HepG2 (cell line): ENCODE results near the gene ADPRH. TPM values are rescaled to one million over a fixed set of nuclear protein-coding genes. Genes with fewer than 3 reads are reported as not detected.

ENCODE experiments used
- ATAC-seq: fragments of 200-7000 bp; cut with Tn5 transposase; 3 replicates; pipeline ENCODE4 v1.9.1; 2020; ENCODE audit warnings: mild to moderate bottlenecking, moderate library complexity
- BruUV-seq: library from RNA; stranded (reverse); fragments of 400-500 nt; replicated peaks from 2 replicates; lab custom pipeline; 2021; lab: Mats Ljungman, UMichigan
- CTCF ChIA-PET: fragments of 300-600 bp; formaldehyde crosslinking; extraction: SDS; loops from one replicate; lab custom pipeline; 2021; ENCODE audit warnings: low total read pairs, inconsistent platforms, low intra/inter-chr PET ratio; lab: Yijun Ruan, JAX
- POLR2A ChIA-PET: fragments of 350-600 bp; sonication (Branson Sonifier 250); formaldehyde crosslinking; loops from one replicate; lab custom pipeline; 2020; ENCODE audit warnings: antibody characterized with exemption, inconsistent platforms; lab: Yijun Ruan, JAX
- DNase-seq: peaks from one replicate; pipeline ENCODE4 v3.0.0-alpha.2; 2015; ENCODE audit warnings: low spot score
- FAIRE-seq: peaks from 3 replicates; lab custom pipeline; 2011; peaks lifted over from hg19 to GRCh38; lab: Jason Lieb, UNC
- H2AFZ ChIP-seq: one replicate; pipeline ENCODE4 v1.6.1; 2011; ENCODE audit warnings: low read length, inconsistent platforms
- H3K27ac ChIP-seq: fragments of 300-600 bp; 3 replicates; pipeline ENCODE4 v1.8.0; 2011; ENCODE audit warnings: mixed run types, mild to moderate bottlenecking, mixed read lengths, low read length, inconsistent platforms; ENCODE audit not compliant: insufficient read depth; ENCODE audit errors: extremely low read length
- H3K27me3 ChIP-seq, 2 experiments: fragments of 200-600 bp in 1 of 2; 2 replicates in 1 of 2; 3 replicates in 1 of 2; pipeline versions ENCODE4 v1.6.0 to v1.8.0; 2011; ENCODE audit warnings: low read length in 2 of 2, mild to moderate bottlenecking in 2 of 2, moderate library complexity in 2 of 2, inconsistent platforms in 1 of 2; ENCODE audit not compliant: insufficient read depth in 2 of 2, control insufficient read depth in 1 of 2
- H3K36me3 ChIP-seq, 2 experiments: fragments of 200-600 bp in 1 of 2; replicated peaks in 1 of 2; 2 replicates in 1 of 2; 3 replicates in 1 of 2; pipeline versions ENCODE4 v1.5.1 to v1.8.0; 2011; ENCODE audit warnings: low read length in 2 of 2, inconsistent platforms in 1 of 2; ENCODE audit not compliant: insufficient read depth in 2 of 2, control insufficient read depth in 1 of 2
- H3K4me1 ChIP-seq: 2 replicates; pipeline ENCODE4 v1.5.1; 2012; ENCODE audit warnings: low read length, inconsistent platforms; ENCODE audit not compliant: insufficient read depth
- H3K4me2 ChIP-seq: 2 replicates; pipeline ENCODE4 v1.6.0; 2011; ENCODE audit warnings: low read depth, low read length, inconsistent platforms
- H3K4me3 ChIP-seq, 3 experiments: fragments of 200-600 bp in 1 of 3; sonication (generic), shearing (Covaris generic) in 1 of 3; replicated peaks in 1 of 3; 2 replicates each; pipeline ENCODE4 v1.5.1; 2011 to 2016; ENCODE audit warnings: low read length in 3 of 3, inconsistent platforms in 2 of 3, low read depth in 2 of 3, mild to moderate bottlenecking in 2 of 3, control low read depth in 1 of 3, mixed read lengths in 1 of 3; ENCODE audit not compliant: insufficient read depth in 1 of 3
- H3K79me2 ChIP-seq: one replicate; pipeline ENCODE4 v1.6.1; 2011; ENCODE audit warnings: low read length, inconsistent platforms; ENCODE audit not compliant: insufficient read depth
- H3K9ac ChIP-seq: 2 replicates; pipeline ENCODE4 v1.6.0; 2011; ENCODE audit warnings: mild to moderate bottlenecking, low read depth, low read length, inconsistent platforms; ENCODE audit not compliant: insufficient read depth
- H3K9me3 ChIP-seq: 2 replicates; pipeline ENCODE4 v1.5.1; 2012; ENCODE audit warnings: mild to moderate bottlenecking, low read length
- H4K20me1 ChIP-seq: 2 replicates; pipeline ENCODE4 v1.6.0; 2011; ENCODE audit warnings: inconsistent platforms, mild to moderate bottlenecking, low read length, moderate library complexity; ENCODE audit not compliant: insufficient read depth
- ADNP ChIP-seq: sonication (generic); formaldehyde crosslinking; IDR thresholded peaks from 2 replicates; pipeline ENCODE4 v1.4.0; 2020; ENCODE audit warnings: missing genetic modification reagents
- DR1 ChIP-seq: sonication (generic); formaldehyde crosslinking; IDR thresholded peaks from 2 replicates; pipeline ENCODE4 v1.8.0; 2021; ENCODE audit warnings: mild to moderate bottlenecking, missing genetic modification reagents, inconsistent platforms
- HNRNPL ChIP-seq: fragments of 200-400 bp; formaldehyde crosslinking; IDR thresholded peaks from 2 replicates; pipeline ENCODE4 v1.6.1; 2017; ENCODE audit warnings: mild to moderate bottlenecking, low read depth, low read length
- NFYC ChIP-seq: IDR thresholded peaks from 2 replicates; pipeline ENCODE4 v1.6.1; 2016; ENCODE audit warnings: missing genetic modification reagents, missing compliant biosample characterization
- PHF20 ChIP-seq: sonication (generic); formaldehyde crosslinking; IDR thresholded peaks from 2 replicates; pipeline ENCODE4 v1.5.0; 2020; ENCODE audit warnings: mild to moderate bottlenecking, missing genetic modification reagents
- RCOR2 ChIP-seq: IDR thresholded peaks from 2 replicates; pipeline ENCODE4 v1.6.1; 2016; ENCODE audit warnings: missing biosample characterization, missing genetic modification reagents
- THYN1 ChIP-seq: sonication (generic); formaldehyde crosslinking; IDR thresholded peaks from 2 replicates; pipeline ENCODE4 v1.8.1; 2023; ENCODE audit warnings: low read depth, mild to moderate bottlenecking, moderate library complexity, missing genetic modification reagents, borderline replicate concordance
- ZNF138 ChIP-seq: sonication (generic); formaldehyde crosslinking; IDR thresholded peaks from 2 replicates; pipeline ENCODE4 v1.5.0; 2020; ENCODE audit warnings: mild to moderate bottlenecking, low read depth, missing genetic modification reagents
- ZNF879 ChIP-seq: sonication (generic); formaldehyde crosslinking; IDR thresholded peaks from 2 replicates; pipeline ENCODE4 v1.8.1; 2023; ENCODE audit warnings: missing genetic modification reagents
- WGBS: methylation state at CpG from one replicate; pipeline ENCODE4 v1.1.6; 2017; ENCODE audit warnings: low lambda C conversion rate; 5-methylcytosine and 5-hydroxymethylcytosine counted together
- in situ Hi-C: cut with HindIII; loops from 2 replicates; pipeline ENCODE4 v1.10.0; 2017; ENCODE audit warnings: low pct_unique_long_range_greater_than_20kb; ENCODE audit not compliant: extremely low pct_ligation_motif_present
- intact Hi-C: fragments of 100-400 bp; cut with micrococcal nuclease; formaldehyde crosslinking; loops from one replicate; pipeline ENCODE4 v1.10.0; 2022; ENCODE audit not compliant: unreplicated experiment
- polyA plus RNA-seq, 8 experiments: library from polyadenylated mRNA; depleted of rRNA in 3 of 8; stranded (reverse) in 7 of 8; unstranded in 1 of 8; fragments of >200 nt; fragmentation: Illumina TruSeq in 4 of 8; extraction: Trizol in 4 of 8; gene quantifications; 2 replicates each; pipeline versions ENCODE4 v1.2.1 to v1.2.3, GENCODE V29; 2011 to 2016; ENCODE audit warnings: low read depth in 4 of 8, missing spikeins in 1 of 8, mixed read lengths in 1 of 8; ENCODE audit not compliant: insufficient read depth in 1 of 8
- total RNA-seq, 5 experiments: library from RNA; depleted of rRNA; stranded (reverse); fragments of >200 nt; fragmentation: Illumina TruSeq; extraction: Trizol; gene quantifications; 2 replicates each; pipeline ENCODE4 v1.2.3, GENCODE V29; 2016; ENCODE audit warnings: low read depth in 1 of 5
- TF ChIP-seq, protein P1 (sequence below): sonication (generic); formaldehyde crosslinking; conservative IDR thresholded peaks from 2 replicates; pipeline ENCODE4 v1.4.0; 2020; ENCODE audit warnings: missing genetic modification reagents
- TF ChIP-seq, protein P2 (sequence below): sonication (generic); formaldehyde crosslinking; conservative IDR thresholded peaks from 2 replicates; pipeline ENCODE4 v1.8.1; 2023; ENCODE audit warnings: missing genetic modification reagents

The ADPRH gene
- total and polyA plus RNA-seq, 2 of the 13 experiments (the other 11 are each of a cell fraction or from before 2014, with no cell fraction given): 0.01 to 0.15 TPM

- TF ChIP-seq, protein P1, sequence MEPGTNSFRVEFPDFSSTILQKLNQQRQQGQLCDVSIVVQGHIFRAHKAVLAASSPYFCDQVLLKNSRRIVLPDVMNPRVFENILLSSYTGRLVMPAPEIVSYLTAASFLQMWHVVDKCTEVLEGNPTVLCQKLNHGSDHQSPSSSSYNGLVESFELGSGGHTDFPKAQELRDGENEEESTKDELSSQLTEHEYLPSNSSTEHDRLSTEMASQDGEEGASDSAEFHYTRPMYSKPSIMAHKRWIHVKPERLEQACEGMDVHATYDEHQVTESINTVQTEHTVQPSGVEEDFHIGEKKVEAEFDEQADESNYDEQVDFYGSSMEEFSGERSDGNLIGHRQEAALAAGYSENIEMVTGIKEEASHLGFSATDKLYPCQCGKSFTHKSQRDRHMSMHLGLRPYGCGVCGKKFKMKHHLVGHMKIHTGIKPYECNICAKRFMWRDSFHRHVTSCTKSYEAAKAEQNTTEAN (CRISPR knock-in tag): no peak
- TF ChIP-seq ADNP (no peak), THYN1 (CRISPR knock-in tag) (no peak)
- TF ChIP-seq, protein P2, sequence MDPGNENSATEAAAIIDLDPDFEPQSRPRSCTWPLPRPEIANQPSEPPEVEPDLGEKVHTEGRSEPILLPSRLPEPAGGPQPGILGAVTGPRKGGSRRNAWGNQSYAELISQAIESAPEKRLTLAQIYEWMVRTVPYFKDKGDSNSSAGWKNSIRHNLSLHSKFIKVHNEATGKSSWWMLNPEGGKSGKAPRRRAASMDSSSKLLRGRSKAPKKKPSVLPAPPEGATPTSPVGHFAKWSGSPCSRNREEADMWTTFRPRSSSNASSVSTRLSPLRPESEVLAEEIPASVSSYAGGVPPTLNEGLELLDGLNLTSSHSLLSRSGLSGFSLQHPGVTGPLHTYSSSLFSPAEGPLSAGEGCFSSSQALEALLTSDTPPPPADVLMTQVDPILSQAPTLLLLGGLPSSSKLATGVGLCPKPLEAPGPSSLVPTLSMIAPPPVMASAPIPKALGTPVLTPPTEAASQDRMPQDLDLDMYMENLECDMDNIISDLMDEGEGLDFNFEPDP (CRISPR knock-in tag): no peak
Measured at GRCh38 chr3:119601154-119601553, 21.9 kb downstream of the ADPRH start (continued).

DNA sequence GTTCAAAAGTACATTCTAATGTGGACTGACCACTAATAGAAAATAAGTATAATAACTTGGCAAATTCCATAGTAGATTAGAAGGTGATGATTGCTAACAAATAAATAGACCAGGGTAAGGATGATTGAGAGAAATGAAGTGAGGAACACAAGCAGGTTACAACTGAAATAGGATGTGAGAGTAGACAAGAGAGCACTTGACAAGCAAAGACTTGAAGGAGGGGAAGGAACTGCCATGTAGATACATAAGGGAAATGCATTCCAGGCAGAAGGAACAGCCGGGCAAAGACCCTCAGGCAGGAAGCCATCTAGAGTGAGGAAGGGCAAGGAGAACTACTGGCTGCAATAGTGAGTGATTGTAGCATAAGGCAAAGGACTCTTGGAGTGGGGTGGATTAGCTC lies 23.4 kb downstream of the ADPRH start:
- no peak for ATAC-seq
- ChIA-PET POLR2A (no interaction called here), CTCF (no interaction called here)
- Histone ChIP-seq H3K27me3 (no peaks in the 10 kb centered on the region; a peak in 1 of 5 replicates), H2AFZ (no peak overlapping the region), H3K4me1 (peaks cover 5% of the 10 kb centered on the region; the same call in 1 of the 2 replicates), H3K27ac (no peak overlapping the region), H3K9ac (no peak overlapping the region), H3K9me3 (no peaks in the 10 kb centered on the region), H3K4me2 (no peak overlapping the region), H3K4me3 (no peak overlapping the region)
- intact Hi-C loops (no loop called here), in situ Hi-C loops (no loop called here)
- BruUV-seq: no TSS peak
- FAIRE-seq: no peak
- 0% methylated on average over 1 of the region's 1 CpG for WGBS
- DNase-seq: no peak
- no peak for TF ChIP-seq RCOR2 (CRISPR knock-in tag)
- TF ChIP-seq DR1 (CRISPR knock-in tag): no peak
- no peak for TF ChIP-seq PHF20 (CRISPR knock-in tag)
- TF ChIP-seq NFYC (CRISPR knock-in tag): no peak
- TF ChIP-seq ZNF879: no peak
- TF ChIP-seq HNRNPL: no peak
- no peak for TF ChIP-seq ZNF138 (CRISPR knock-in tag)
- TF ChIP-seq, all 625 proteins: peak for 0
- no peaks in the 10 kb centered on the region for H4K20me1 ChIP-seq
- no peaks in the 10 kb centered on the region for H3K36me3 ChIP-seq
- no peaks in the 10 kb centered on the region for H3K79me2 ChIP-seq
